Type B pancreatic cell (in vitro differentiated cells): ENCODE results near the gene RNF225. TPM values are rescaled to one million over a fixed set of nuclear protein-coding genes. Genes with fewer than 3 reads are reported as not detected.

Source experiments
- DNase-seq: peaks from one replicate; pipeline ENCODE4 v3.0.0; 2021; ENCODE audit warnings: mixed read lengths; ENCODE audit not compliant: unreplicated experiment; ENCODE audit errors: extremely low spot score
- H3K27ac Mint-ChIP-seq: 2 replicates; pipeline ENCODE4 v1.8.0; 2021; ENCODE audit warnings: mild to moderate bottlenecking, mixed read lengths
- H3K27me3 Mint-ChIP-seq: 2 replicates; pipeline ENCODE4 v1.8.0; 2021; ENCODE audit warnings: mixed read lengths
- H3K36me3 Mint-ChIP-seq: 2 replicates; pipeline ENCODE4 v1.8.0; 2021; ENCODE audit warnings: mixed read lengths
- H3K4me1 Mint-ChIP-seq: one replicate; pipeline ENCODE4 v1.8.0; 2021; ENCODE audit warnings: mixed read lengths; ENCODE audit not compliant: unreplicated experiment
- H3K4me3 Mint-ChIP-seq: 2 replicates; pipeline ENCODE4 v1.8.0; 2021; ENCODE audit warnings: mild to moderate bottlenecking, mixed read lengths
- H3K9me3 Mint-ChIP-seq: 2 replicates; pipeline ENCODE4 v1.8.0; 2021; ENCODE audit warnings: mixed read lengths
- CTCF ChIP-seq: fragments of 200-600 bp; sonication (generic); conservative IDR thresholded peaks from 2 replicates; pipeline ENCODE4 v1.5.0; 2021; ENCODE audit warnings: antibody characterized with exemption, mild to moderate bottlenecking
- total RNA-seq: library from RNA; stranded (reverse); gene quantifications from 2 replicates; pipeline ENCODE4 v1.2.1, GENCODE V29; 2021; ENCODE audit warnings: low replicate concordance

The RNF225 gene
- total RNA-seq, 1 donor from 2014 or later = 1.0 TPM

GRCh38 chr19:58350871-58351557 is 44.4 kb upstream of the RNF225 start:
- Mint-ChIP-seq H3K9me3 (no peaks in the 10 kb centered on the region), H3K27me3 (peaks cover 22% of the 10 kb centered on the region), H3K27ac (no peak overlapping the region), H3K4me3 (no peak overlapping the region), H3K4me1 (peaks cover 4% of the 10 kb centered on the region), H3K36me3 (no peaks in the 10 kb centered on the region)
- DNase-seq = no peak
- TF ChIP-seq CTCF = no peak

- H3K9me3 Mint-ChIP-seq = no peaks in the 10 kb centered on the region
- peaks cover 4% of the 10 kb centered on the region for H3K4me1 Mint-ChIP-seq
- no peak overlapping the region for H3K27ac Mint-ChIP-seq
- H3K27me3 Mint-ChIP-seq = peaks cover 16% of the 10 kb centered on the region
- no peaks in the 10 kb centered on the region for H3K36me3 Mint-ChIP-seq
- H3K4me3 Mint-ChIP-seq = no peak overlapping the region
- DNase-seq = no peak
- no peak for TF ChIP-seq CTCF
These were observed 43.9 kb upstream of the RNF225 start for GRCh38 chr19:58351558-58351878.

GRCh38 chr19:58351990-58352755 is 43.3 kb upstream of the RNF225 start:
- peaks cover 12% of the 10 kb centered on the region for H3K27me3 Mint-ChIP-seq
- H3K4me1 Mint-ChIP-seq = peaks cover 4% of the 10 kb centered on the region
- no peak for TF ChIP-seq CTCF
- H3K27ac Mint-ChIP-seq = no peak overlapping the region
- H3K4me3 Mint-ChIP-seq = no peak overlapping the region
- no peaks in the 10 kb centered on the region for H3K9me3 Mint-ChIP-seq
- no peak for DNase-seq
- no peaks in the 10 kb centered on the region for H3K36me3 Mint-ChIP-seq

- Mint-ChIP-seq H3K27me3 (peaks cover 8% of the 10 kb centered on the region), H3K4me1 (peaks cover 4% of the 10 kb centered on the region), H3K27ac (no peak within 1 kb of the TSS), H3K9me3 (no peaks in the 10 kb centered on the region), H3K4me3 (no peak within 1 kb of the TSS), H3K36me3 (no peaks in the 10 kb centered on the region)
- TF ChIP-seq CTCF = no peak
- DNase-seq = no peak
These were observed 42.4 kb upstream of the RNF225 start, which contains the start of gene A1BG for GRCh38 chr19:58352760-58353671. TSS of gene A1BG (minus strand) at chr19:58353492. CDS start at chr19:58353437, 55 bp downstream.

- TF ChIP-seq CTCF = no peak
- DNase-seq = no peak
- no peaks in the 10 kb centered on the region for H3K4me1 Mint-ChIP-seq
- H3K27ac Mint-ChIP-seq = no peak overlapping the region
- H3K4me3 Mint-ChIP-seq = no peak overlapping the region
- no peaks in the 10 kb centered on the region for H3K27me3 Mint-ChIP-seq
- H3K9me3 Mint-ChIP-seq = no peaks in the 10 kb centered on the region
- H3K36me3 Mint-ChIP-seq = no peaks in the 10 kb centered on the region
These were observed 41.6 kb upstream of the RNF225 start for GRCh38 chr19:58353717-58354477.
